PC-3 (cell line): ENCODE results near the gene WDFY1.

ENCODE experiments used
- EZH2 ChIP-seq: fragments of 300-600 bp; sonication (generic); IDR thresholded peaks from one replicate; pipeline ENCODE4 v1.6.1; 2017; ENCODE audit warnings: antibody characterized with exemption, mild to moderate bottlenecking, low read length; ENCODE audit not compliant: unreplicated experiment
- TF ChIP-seq, protein P1 (sequence below): fragments of 300-600 bp; sonication (generic); conservative IDR thresholded peaks from 2 replicates; pipeline ENCODE4 v1.5.1; 2017; ENCODE audit warnings: antibody characterized with exemption, low read depth, mild to moderate bottlenecking, low read length

DNA sequence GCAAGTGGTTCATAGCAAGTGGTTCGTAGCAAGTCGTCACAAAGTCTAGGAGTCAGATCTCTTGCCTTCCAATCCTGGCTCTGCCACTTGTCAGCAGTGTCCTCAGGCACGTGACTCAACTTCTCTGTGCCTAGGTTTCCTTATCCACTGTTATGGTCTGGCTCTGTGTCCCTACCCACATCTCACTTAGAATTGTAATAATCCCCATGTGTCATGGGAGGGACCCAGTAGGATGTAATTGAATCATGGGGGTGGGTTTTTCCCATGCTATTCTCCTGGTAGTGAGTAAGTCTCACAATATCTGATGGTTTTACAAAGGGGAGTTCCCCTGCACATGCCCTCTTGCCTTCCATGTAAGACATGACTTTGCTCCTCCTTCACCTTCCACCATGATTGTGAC, 55.9 kb downstream of the WDFY1 start:
- TF ChIP-seq, protein P1, sequence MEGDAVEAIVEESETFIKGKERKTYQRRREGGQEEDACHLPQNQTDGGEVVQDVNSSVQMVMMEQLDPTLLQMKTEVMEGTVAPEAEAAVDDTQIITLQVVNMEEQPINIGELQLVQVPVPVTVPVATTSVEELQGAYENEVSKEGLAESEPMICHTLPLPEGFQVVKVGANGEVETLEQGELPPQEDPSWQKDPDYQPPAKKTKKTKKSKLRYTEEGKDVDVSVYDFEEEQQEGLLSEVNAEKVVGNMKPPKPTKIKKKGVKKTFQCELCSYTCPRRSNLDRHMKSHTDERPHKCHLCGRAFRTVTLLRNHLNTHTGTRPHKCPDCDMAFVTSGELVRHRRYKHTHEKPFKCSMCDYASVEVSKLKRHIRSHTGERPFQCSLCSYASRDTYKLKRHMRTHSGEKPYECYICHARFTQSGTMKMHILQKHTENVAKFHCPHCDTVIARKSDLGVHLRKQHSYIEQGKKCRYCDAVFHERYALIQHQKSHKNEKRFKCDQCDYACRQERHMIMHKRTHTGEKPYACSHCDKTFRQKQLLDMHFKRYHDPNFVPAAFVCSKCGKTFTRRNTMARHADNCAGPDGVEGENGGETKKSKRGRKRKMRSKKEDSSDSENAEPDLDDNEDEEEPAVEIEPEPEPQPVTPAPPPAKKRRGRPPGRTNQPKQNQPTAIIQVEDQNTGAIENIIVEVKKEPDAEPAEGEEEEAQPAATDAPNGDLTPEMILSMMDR = no peak
- no peak for TF ChIP-seq EZH2
